ENCODE data around the gene ZNF366.

DNA sequence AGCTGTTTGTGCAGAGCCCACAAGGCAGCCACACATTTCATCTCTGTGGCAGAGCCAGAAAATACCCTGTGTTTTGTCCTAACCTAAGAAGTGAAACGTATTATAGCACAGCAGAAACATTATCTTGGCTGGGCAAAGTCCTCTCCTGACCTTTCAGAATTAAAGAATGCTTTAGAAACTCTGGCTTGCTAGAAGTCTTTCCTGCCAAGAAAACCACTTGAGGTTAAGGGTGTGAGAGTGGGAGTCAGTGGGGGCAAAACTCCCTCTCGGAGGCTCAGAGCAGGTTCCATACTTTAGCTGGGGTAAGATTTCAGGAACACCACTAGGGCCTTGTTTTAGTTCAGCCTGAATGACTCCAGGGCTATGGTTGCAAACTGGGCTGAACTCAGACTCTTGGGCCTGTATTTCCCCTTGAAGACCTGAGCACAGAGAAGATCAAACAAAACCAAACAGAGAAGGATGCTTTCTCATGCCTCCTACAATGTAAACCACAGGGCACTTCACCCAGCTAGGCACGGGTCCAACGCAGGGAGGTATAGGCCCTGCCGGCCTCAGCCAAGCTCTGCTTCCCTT is 48.0 kb downstream of the ZNF366 start:
- TF ChIP-seq L3MBTL2 (conservative IDR thresholded peaks at IDR 0.05) (no peak), FOXM1 (IDR thresholded peaks at IDR 0.05; ENCODE audit: borderline replicate concordance) (no peak), TARDBP (IDR thresholded peaks at IDR 0.05) (no peak), BHLHE40 (IDR thresholded peaks at IDR 0.05; ENCODE audit: borderline replicate concordance) (no peak), ZNF384 (IDR thresholded peaks at IDR 0.05) (no peak), FOXK2 (IDR thresholded peaks at IDR 0.05) (no peak), ELF4 (IDR thresholded peaks at IDR 0.05) (no peak), SUZ12 (IDR thresholded peaks at IDR 0.05) (no peak), FOXA1 (IDR thresholded peaks at IDR 0.05) (no peak), SP1 (IDR thresholded peaks at IDR 0.05) (no peak), CTBP1 (IDR thresholded peaks at IDR 0.05; ENCODE audit: borderline replicate concordance) (no peak)

Data from HEK293T (cell line).